ENCODE measurements around the gene UBE2E3. TPM values are rescaled to one million over a fixed set of nuclear protein-coding genes. Genes with fewer than 3 reads are reported as not detected.
A peak's percentile ranks its signal among the peaks of the same experiment; 100 is the strongest.

UBE2E3 gene
- total and polyA plus RNA-seq, 2 of the 13 experiments (the other 11 are each of a cell fraction or from before 2014, with no cell fraction given) = 45.7 to 92.6 TPM

DNA sequence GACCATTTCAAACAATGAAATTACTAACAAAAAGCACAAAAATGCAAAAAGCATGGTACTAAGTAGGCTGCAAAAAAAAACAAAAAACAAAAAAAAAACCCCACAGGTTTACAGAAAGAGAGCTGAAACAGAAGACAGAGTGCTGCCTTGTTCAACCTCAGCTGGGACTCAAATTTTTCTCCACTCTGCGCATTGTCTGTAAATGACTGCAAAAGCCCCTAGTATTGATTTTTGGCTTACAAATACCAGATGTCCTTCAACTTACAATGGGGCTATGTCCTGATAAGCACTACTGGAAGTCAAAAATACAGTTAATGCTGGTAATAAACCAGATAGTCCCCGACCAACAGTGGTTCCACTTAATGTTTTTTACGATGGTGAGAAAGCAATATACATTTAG is 42.2 kb downstream of the UBE2E3 start (continued):
- TF ChIP-seq SMAD9 (CRISPR knock-in tag; IDR thresholded peaks at IDR 0.05) (no peak), ZNF652 (CRISPR knock-in tag; IDR thresholded peaks at IDR 0.05; ENCODE audit: borderline replicate concordance, low read depth) (no peak), ZNF143 (CRISPR knock-in tag; IDR thresholded peaks at IDR 0.05) (no peak), SRF (IDR thresholded peaks at IDR 0.05; ENCODE audit: low read depth, low read length) (no peak), ZNF10 (CRISPR knock-in tag; IDR thresholded peaks at IDR 0.05; ENCODE audit: borderline replicate concordance, low read depth) (no peak), POGZ (CRISPR knock-in tag; IDR thresholded peaks at IDR 0.05) (peak; percentile 73; the same call in 1 of the 2 replicates), SOX6 (IDR thresholded peaks at IDR 0.05) (no peak), SOX6 (CRISPR knock-in tag; IDR thresholded peaks at IDR 0.05) (peak; percentile 93), GATAD2A (CRISPR knock-in tag; IDR thresholded peaks at IDR 0.05) (peak; percentile 90), FOXP1 (IDR thresholded peaks at IDR 0.05) (no peak), FOXP1 (CRISPR knock-in tag; IDR thresholded peaks at IDR 0.05) (peak; percentile 79; the same call in 1 of the 2 replicates), NCOA2 (CRISPR knock-in tag; IDR thresholded peaks at IDR 0.05) (peak; percentile 63)
- TF ChIP-seq, protein P1, sequence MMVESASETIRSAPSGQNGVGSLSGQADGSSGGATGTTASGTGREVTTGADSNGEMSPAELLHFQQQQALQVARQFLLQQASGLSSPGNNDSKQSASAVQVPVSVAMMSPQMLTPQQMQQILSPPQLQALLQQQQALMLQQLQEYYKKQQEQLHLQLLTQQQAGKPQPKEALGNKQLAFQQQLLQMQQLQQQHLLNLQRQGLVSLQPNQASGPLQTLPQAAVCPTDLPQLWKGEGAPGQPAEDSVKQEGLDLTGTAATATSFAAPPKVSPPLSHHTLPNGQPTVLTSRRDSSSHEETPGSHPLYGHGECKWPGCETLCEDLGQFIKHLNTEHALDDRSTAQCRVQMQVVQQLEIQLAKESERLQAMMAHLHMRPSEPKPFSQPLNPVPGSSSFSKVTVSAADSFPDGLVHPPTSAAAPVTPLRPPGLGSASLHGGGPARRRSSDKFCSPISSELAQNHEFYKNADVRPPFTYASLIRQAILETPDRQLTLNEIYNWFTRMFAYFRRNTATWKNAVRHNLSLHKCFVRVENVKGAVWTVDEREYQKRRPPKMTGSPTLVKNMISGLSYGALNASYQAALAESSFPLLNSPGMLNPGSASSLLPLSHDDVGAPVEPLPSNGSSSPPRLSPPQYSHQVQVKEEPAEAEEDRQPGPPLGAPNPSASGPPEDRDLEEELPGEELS (CRISPR knock-in tag; IDR thresholded peaks at IDR 0.05) = peak; percentile 64; the same call in 1 of the 2 replicates
- TF ChIP-seq, protein P2, sequence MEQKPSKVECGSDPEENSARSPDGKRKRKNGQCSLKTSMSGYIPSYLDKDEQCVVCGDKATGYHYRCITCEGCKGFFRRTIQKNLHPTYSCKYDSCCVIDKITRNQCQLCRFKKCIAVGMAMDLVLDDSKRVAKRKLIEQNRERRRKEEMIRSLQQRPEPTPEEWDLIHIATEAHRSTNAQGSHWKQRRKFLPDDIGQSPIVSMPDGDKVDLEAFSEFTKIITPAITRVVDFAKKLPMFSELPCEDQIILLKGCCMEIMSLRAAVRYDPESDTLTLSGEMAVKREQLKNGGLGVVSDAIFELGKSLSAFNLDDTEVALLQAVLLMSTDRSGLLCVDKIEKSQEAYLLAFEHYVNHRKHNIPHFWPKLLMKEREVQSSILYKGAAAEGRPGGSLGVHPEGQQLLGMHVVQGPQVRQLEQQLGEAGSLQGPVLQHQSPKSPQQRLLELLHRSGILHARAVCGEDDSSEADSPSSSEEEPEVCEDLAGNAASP (CRISPR knock-in tag; IDR thresholded peaks at IDR 0.05; ENCODE audit: borderline replicate concordance) = peak; percentile 61; the same call in 1 of the 2 replicates
- TF ChIP-seq, protein P3, sequence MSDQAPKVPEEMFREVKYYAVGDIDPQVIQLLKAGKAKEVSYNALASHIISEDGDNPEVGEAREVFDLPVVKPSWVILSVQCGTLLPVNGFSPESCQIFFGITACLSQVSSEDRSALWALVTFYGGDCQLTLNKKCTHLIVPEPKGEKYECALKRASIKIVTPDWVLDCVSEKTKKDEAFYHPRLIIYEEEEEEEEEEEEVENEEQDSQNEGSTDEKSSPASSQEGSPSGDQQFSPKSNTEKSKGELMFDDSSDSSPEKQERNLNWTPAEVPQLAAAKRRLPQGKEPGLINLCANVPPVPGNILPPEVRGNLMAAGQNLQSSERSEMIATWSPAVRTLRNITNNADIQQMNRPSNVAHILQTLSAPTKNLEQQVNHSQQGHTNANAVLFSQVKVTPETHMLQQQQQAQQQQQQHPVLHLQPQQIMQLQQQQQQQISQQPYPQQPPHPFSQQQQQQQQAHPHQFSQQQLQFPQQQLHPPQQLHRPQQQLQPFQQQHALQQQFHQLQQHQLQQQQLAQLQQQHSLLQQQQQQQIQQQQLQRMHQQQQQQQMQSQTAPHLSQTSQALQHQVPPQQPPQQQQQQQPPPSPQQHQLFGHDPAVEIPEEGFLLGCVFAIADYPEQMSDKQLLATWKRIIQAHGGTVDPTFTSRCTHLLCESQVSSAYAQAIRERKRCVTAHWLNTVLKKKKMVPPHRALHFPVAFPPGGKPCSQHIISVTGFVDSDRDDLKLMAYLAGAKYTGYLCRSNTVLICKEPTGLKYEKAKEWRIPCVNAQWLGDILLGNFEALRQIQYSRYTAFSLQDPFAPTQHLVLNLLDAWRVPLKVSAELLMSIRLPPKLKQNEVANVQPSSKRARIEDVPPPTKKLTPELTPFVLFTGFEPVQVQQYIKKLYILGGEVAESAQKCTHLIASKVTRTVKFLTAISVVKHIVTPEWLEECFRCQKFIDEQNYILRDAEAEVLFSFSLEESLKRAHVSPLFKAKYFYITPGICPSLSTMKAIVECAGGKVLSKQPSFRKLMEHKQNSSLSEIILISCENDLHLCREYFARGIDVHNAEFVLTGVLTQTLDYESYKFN (CRISPR knock-in tag; conservative IDR thresholded peaks at IDR 0.05) = peak; percentile 61; the same call in 1 of the 2 replicates
- TF ChIP-seq, protein P4, sequence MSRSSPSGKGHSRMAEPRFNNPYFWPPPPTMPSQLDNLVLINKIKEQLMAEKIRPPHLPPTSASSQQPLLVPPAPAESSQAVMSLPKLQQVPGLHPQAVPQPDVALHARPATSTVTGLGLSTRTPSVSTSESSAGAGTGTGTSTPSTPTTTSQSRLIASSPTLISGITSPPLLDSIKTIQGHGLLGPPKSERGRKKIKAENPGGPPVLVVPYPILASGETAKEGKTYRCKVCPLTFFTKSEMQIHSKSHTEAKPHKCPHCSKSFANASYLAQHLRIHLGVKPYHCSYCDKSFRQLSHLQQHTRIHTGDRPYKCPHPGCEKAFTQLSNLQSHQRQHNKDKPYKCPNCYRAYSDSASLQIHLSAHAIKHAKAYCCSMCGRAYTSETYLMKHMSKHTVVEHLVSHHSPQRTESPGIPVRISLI (CRISPR knock-in tag; IDR thresholded peaks at IDR 0.05; ENCODE audit: borderline replicate concordance) = peak; percentile 76; the same call in 1 of the 2 replicates
- TF ChIP-seq, protein P5, sequence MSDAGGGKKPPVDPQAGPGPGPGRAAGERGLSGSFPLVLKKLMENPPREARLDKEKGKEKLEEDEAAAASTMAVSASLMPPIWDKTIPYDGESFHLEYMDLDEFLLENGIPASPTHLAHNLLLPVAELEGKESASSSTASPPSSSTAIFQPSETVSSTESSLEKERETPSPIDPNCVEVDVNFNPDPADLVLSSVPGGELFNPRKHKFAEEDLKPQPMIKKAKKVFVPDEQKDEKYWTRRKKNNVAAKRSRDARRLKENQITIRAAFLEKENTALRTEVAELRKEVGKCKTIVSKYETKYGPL (CRISPR knock-in tag; IDR thresholded peaks at IDR 0.05) = no peak
- TF ChIP-seq, protein P6, sequence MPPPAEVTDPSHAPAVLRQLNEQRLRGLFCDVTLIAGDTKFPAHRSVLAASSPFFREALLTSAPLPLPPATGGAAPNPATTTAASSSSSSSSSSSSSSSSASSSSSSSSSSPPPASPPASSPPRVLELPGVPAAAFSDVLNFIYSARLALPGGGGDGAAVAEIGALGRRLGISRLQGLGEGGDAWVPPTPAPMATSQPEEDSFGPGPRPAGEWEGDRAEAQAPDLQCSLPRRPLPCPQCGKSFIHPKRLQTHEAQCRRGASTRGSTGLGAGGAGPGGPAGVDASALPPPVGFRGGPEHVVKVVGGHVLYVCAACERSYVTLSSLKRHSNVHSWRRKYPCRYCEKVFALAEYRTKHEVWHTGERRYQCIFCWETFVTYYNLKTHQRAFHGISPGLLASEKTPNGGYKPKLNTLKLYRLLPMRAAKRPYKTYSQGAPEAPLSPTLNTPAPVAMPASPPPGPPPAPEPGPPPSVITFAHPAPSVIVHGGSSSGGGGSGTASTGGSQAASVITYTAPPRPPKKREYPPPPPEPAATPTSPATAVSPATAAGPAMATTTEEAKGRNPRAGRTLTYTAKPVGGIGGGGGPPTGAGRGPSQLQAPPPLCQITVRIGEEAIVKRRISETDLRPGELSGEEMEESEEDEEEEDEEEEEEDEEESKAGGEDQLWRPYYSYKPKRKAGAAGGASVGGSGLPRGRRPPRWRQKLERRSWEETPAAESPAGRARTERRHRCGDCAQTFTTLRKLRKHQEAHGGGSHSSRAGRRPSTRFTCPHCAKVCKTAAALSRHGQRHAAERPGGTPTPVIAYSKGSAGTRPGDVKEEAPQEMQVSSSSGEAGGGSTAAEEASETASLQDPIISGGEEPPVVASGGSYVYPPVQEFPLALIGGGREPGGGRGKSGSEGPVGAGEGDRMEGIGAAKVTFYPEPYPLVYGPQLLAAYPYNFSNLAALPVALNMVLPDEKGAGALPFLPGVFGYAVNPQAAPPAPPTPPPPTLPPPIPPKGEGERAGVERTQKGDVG (CRISPR knock-in tag; IDR thresholded peaks at IDR 0.05; ENCODE audit: borderline replicate concordance) = no peak
